Keratinocyte (primary cell): Measurements from ENCODE around the gene FGGY. TPM values are rescaled to one million over a fixed set of nuclear protein-coding genes. Genes with fewer than 3 reads are reported as not detected.

Experiments
- DNase-seq: peaks from one replicate; pipeline ENCODE4 v3.0.0-alpha.2; 2011; ENCODE audit warnings: low read depth, missing footprints, low spot score
- FAIRE-seq: peaks from 2 replicates; lab custom pipeline; 2011; peaks lifted over from hg19 to GRCh38; lab: Jason Lieb, UNC
- H2AFZ ChIP-seq: 2 replicates; pipeline ENCODE4 v1.6.0; 2012; ENCODE audit warnings: low read length, control low read depth, inconsistent platforms; ENCODE audit not compliant: control insufficient read depth
- H3K27ac ChIP-seq: 2 replicates; pipeline ENCODE4 v1.5.1; 2011; ENCODE audit warnings: low read length; ENCODE audit not compliant: control insufficient read depth, insufficient read depth
- H3K27me3 ChIP-seq: 3 replicates; pipeline ENCODE4 v1.6.0; 2011; ENCODE audit warnings: low read length; ENCODE audit not compliant: control insufficient read depth, insufficient read depth; ENCODE audit errors: extremely low read depth
- H3K36me3 ChIP-seq, 2 experiments: 2 replicates in 1 of 2; 3 replicates in 1 of 2; pipeline ENCODE4 v1.5.1; 2011; ENCODE audit warnings: low read length in 2 of 2, mild to moderate bottlenecking in 1 of 2; ENCODE audit not compliant: control insufficient read depth in 2 of 2, insufficient read depth in 2 of 2; ENCODE audit errors: extremely low read depth in 1 of 2
- H3K4me1 ChIP-seq: 3 replicates; pipeline ENCODE4 v1.5.1; 2011; ENCODE audit warnings: low read length; ENCODE audit not compliant: control insufficient read depth, insufficient read depth; ENCODE audit errors: extremely low read depth
- H3K4me2 ChIP-seq: 3 replicates; pipeline ENCODE4 v1.6.0; 2011; ENCODE audit warnings: low read depth, low read length; ENCODE audit not compliant: control insufficient read depth, insufficient read depth; ENCODE audit errors: extremely low read depth
- H3K4me3 ChIP-seq, 3 experiments: fragments of 200-600 bp in 1 of 3; sonication (generic) in 1 of 3; 2 replicates in 2 of 3; 3 replicates in 1 of 3; pipeline ENCODE4 v1.5.1; 2011 to 2016; ENCODE audit warnings: low read length in 3 of 3, mild to moderate bottlenecking in 3 of 3, control low read depth in 2 of 3, inconsistent platforms in 1 of 3, low read depth in 1 of 3, mixed read lengths in 1 of 3, mixed run types in 1 of 3, moderate library complexity in 1 of 3; ENCODE audit not compliant: control insufficient read depth in 2 of 3, insufficient read depth in 2 of 3; ENCODE audit errors: extremely low read depth in 1 of 3
- H3K79me2 ChIP-seq: 2 replicates; pipeline ENCODE4 v1.6.0; 2012; ENCODE audit warnings: low read length; ENCODE audit not compliant: control insufficient read depth, insufficient read depth
- H3K9ac ChIP-seq: 3 replicates; pipeline ENCODE4 v1.6.0; 2011; ENCODE audit warnings: low read length; ENCODE audit not compliant: control insufficient read depth, insufficient read depth; ENCODE audit errors: extremely low read depth
- H3K9me1 ChIP-seq: 3 replicates; pipeline ENCODE4 v1.6.0; 2011; ENCODE audit warnings: low read length; ENCODE audit not compliant: control insufficient read depth, insufficient read depth; ENCODE audit errors: extremely low read depth
- H3K9me3 ChIP-seq: 2 replicates; pipeline ENCODE4 v1.5.1; 2012; ENCODE audit warnings: low read depth, low read length; ENCODE audit not compliant: control insufficient read depth
- H4K20me1 ChIP-seq: 3 replicates; pipeline ENCODE4 v1.6.0; 2011; ENCODE audit warnings: low read length; ENCODE audit not compliant: control insufficient read depth, insufficient read depth; ENCODE audit errors: extremely low read depth
- EZH2 ChIP-seq: IDR thresholded peaks from one replicate; pipeline ENCODE4 v1.6.1; 2012; ENCODE audit warnings: inconsistent platforms, mild to moderate bottlenecking, low read length, moderate library complexity
- dilution Hi-C: fragments of 300-500 bp; cut with MboI; formaldehyde crosslinking; loops from one replicate; pipeline ENCODE4 v1.7.0; 2020; ENCODE audit warnings: low sequenced_read_pairs; ENCODE audit not compliant: extremely low pct_ligation_motif_present
- polyA plus RNA-seq, 5 experiments: library from polyadenylated mRNA; depleted of rRNA in 3 of 5; stranded (reverse) in 3 of 5; stranded (forward) in 1 of 5; unstranded in 1 of 5; fragments of >200 nt; gene quantifications; 1 replicate in 1 of 5; 2 replicates in 3 of 5; 3 replicates in 1 of 5; pipeline versions ENCODE4 v1.2.1 to v1.2.3, GENCODE V29; 2011 to 2012; ENCODE audit warnings: missing spikeins in 2 of 5, low read depth in 1 of 5, low replicate concordance in 1 of 5
- TF ChIP-seq, protein P1 (sequence below), 3 experiments: IDR thresholded peaks in 1 of 3; conservative IDR thresholded peaks in 1 of 3; optimal IDR thresholded peaks in 1 of 3; 2 replicates in 2 of 3; 3 replicates in 1 of 3; pipeline versions ENCODE3 to v1.5.1; 2011; ENCODE audit warnings: low read length in 3 of 3, mild to moderate bottlenecking in 3 of 3, moderate library complexity in 2 of 3, control low read depth in 1 of 3, inconsistent platforms in 1 of 3; ENCODE audit not compliant: insufficient read depth in 2 of 3; ENCODE audit errors: extremely low read depth in 1 of 3

Gene FGGY
- polyA plus RNA-seq, 1 donor (not counting 4 experiments of a cell fraction or from before 2014, with no cell fraction given): 16.6 TPM

DNA sequence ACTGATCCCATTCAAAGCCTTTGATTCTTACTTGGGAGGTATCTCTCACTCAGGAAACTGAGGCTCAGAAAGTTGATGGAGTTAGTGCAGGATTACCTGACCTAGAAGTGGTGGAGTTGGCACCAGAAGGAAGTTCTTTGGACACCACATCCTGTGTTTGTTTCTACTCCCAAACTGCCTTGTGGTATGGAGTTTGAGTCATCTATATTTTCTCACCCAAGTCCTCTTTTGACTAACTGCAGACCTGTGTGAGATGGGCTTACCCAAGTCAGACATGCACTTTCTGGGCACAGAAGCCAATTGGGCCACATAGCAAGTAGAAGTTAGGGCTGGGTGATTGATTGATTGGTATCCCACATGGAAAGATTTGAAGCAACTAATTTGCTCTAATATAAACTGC is 36.1 kb downstream of the FGGY start:
- peak; percentile 96 for FAIRE-seq
- peak overlapping the region; percentile 2 for H3K4me2 ChIP-seq

DNA sequence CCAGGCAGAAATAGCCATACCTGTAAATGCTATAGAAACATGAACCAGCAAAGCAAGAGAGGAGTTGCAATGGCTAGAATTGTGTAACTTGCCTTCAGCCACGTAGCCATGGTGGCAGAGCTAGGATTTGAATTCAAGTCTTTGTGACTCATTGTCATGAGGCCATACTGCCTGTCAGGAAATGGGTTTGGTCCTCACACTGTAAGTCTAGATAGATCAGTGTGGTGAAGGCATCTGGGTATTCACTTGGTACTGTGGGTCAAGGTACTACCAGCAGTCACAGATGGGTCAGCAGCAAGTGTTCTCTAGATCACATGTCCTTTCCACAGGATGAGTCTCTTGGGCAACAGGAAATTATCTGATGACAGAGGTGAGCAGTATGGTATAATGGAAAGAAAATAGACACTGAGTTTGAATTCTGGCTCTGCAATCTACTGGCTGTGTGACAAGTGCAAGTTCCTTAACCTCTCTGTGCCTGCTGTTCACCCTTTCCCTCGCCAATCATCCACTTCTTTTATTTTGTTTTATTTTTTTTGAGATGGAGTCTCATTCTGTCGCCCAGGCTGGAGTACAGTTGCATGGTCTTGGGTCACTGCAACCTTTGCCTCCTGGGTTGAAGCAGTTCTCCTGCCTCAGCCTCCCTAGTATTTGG is 36.9 kb downstream of the FGGY start:
- Histone ChIP-seq H3K36me3 (no peaks in the 10 kb centered on the region), H3K27ac (peak overlapping the region; percentile 33), H3K79me2 (no peaks in the 10 kb centered on the region), H2AFZ (no peak overlapping the region), H4K20me1 (no peaks in the 10 kb centered on the region), H3K9me1 (no peaks in the 10 kb centered on the region), H3K27me3 (no peaks in the 10 kb centered on the region), H3K9me3 (no peaks in the 10 kb centered on the region), H3K9ac (no peak overlapping the region), H3K4me2 (no peak overlapping the region), H3K4me3 (no peak overlapping the region), H3K4me1 (peaks cover 31% of the 10 kb centered on the region)
- DNase-seq (peak; percentile 53), FAIRE-seq (no peak)
- TF ChIP-seq, protein P1, sequence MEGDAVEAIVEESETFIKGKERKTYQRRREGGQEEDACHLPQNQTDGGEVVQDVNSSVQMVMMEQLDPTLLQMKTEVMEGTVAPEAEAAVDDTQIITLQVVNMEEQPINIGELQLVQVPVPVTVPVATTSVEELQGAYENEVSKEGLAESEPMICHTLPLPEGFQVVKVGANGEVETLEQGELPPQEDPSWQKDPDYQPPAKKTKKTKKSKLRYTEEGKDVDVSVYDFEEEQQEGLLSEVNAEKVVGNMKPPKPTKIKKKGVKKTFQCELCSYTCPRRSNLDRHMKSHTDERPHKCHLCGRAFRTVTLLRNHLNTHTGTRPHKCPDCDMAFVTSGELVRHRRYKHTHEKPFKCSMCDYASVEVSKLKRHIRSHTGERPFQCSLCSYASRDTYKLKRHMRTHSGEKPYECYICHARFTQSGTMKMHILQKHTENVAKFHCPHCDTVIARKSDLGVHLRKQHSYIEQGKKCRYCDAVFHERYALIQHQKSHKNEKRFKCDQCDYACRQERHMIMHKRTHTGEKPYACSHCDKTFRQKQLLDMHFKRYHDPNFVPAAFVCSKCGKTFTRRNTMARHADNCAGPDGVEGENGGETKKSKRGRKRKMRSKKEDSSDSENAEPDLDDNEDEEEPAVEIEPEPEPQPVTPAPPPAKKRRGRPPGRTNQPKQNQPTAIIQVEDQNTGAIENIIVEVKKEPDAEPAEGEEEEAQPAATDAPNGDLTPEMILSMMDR (optimal IDR thresholded peaks at IDR 0.05 in 1 of 3, IDR thresholded peaks at IDR 0.05 in 1 of 3, conservative IDR thresholded peaks at IDR 0.05 in 1 of 3; ENCODE audit: extremely low read depth in 1 of 3, insufficient read depth in 2 of 3, low read length in 3 of 3): no peak
- no peak for TF ChIP-seq EZH2
- dilution Hi-C loops: no loop called here

More for the DNA sequence above, 36.1 kb downstream of the FGGY start:
- Histone ChIP-seq H3K9me3 (no peaks in the 10 kb centered on the region), H3K36me3 (no peaks in the 10 kb centered on the region), H2AFZ (no peak overlapping the region), H3K27me3 (no peaks in the 10 kb centered on the region), H3K9me1 (no peaks in the 10 kb centered on the region), H3K4me3 (no peak overlapping the region), H3K9ac (no peak overlapping the region), H3K27ac (peak overlapping the region; percentile 33), H3K79me2 (no peaks in the 10 kb centered on the region), H4K20me1 (no peaks in the 10 kb centered on the region), H3K4me1 (peaks cover 34% of the 10 kb centered on the region)
- no peak for TF ChIP-seq EZH2
- TF ChIP-seq, protein P1 (optimal IDR thresholded peaks at IDR 0.05 in 1 of 3, IDR thresholded peaks at IDR 0.05 in 1 of 3, conservative IDR thresholded peaks at IDR 0.05 in 1 of 3; ENCODE audit: extremely low read depth in 1 of 3, insufficient read depth in 2 of 3, low read length in 3 of 3): no peak
- dilution Hi-C loops: no loop called here
- DNase-seq: peak; percentile 48
